HepG2 (cell line): ENCODE data around the gene TLE2. TPM values are rescaled to one million over a fixed set of nuclear protein-coding genes. Genes with fewer than 3 reads are reported as not detected.

Experiments
- AGO1 ChIP-seq: fragments of 200-400 bp; formaldehyde crosslinking; IDR thresholded peaks from 2 replicates; pipeline ENCODE4 v1.6.1; 2017; ENCODE audit warnings: mild to moderate bottlenecking, low read depth, low read length, moderate library complexity; ENCODE audit not compliant: poor library complexity, severe bottlenecking
- ATAD3A ChIP-seq: sonication (generic); formaldehyde crosslinking; IDR thresholded peaks from 2 replicates; pipeline ENCODE4 v1.4.0; 2020; ENCODE audit warnings: missing genetic modification reagents
- ATRX ChIP-seq: sonication (generic); formaldehyde crosslinking; IDR thresholded peaks from 2 replicates; pipeline ENCODE4 v1.4.0; 2020; ENCODE audit warnings: missing genetic modification reagents, borderline replicate concordance
- CHD4 ChIP-seq: fragments of 200-600 bp; sonication (generic); IDR thresholded peaks from 2 replicates; pipeline ENCODE4 v1.7.0; 2017; ENCODE audit warnings: mild to moderate bottlenecking, low read length, borderline replicate concordance
- CREM ChIP-seq, 2 experiments: sonication (generic) in 1 of 2; formaldehyde crosslinking in 1 of 2; IDR thresholded peaks; 2 replicates each; pipeline versions ENCODE4 v1.4.0 to v1.6.1; 2016 to 2020; ENCODE audit warnings: antibody characterized with exemption in 1 of 2, mild to moderate bottlenecking in 1 of 2, missing genetic modification reagents in 1 of 2
- E2F2 ChIP-seq: sonication (generic); formaldehyde crosslinking; IDR thresholded peaks from 2 replicates; pipeline ENCODE4 v1.4.0; 2020; ENCODE audit warnings: missing genetic modification reagents, borderline replicate concordance
- EHMT2 ChIP-seq: fragments of 200-600 bp; sonication (generic); IDR thresholded peaks from 2 replicates; pipeline ENCODE4 v1.7.0; 2017; ENCODE audit warnings: antibody characterized with exemption, low read depth, low read length, borderline replicate concordance
- FOSL1 ChIP-seq: sonication (generic); formaldehyde crosslinking; IDR thresholded peaks from 2 replicates; pipeline ENCODE4 v1.9.0; 2021; ENCODE audit warnings: missing genetic modification reagents, borderline replicate concordance
- FOSL2 ChIP-seq: sonication (generic); formaldehyde crosslinking; IDR thresholded peaks from 2 replicates; pipeline ENCODE4 v1.4.0; 2020; ENCODE audit warnings: missing genetic modification reagents
- FOXJ3 ChIP-seq: sonication (generic); formaldehyde crosslinking; IDR thresholded peaks from 2 replicates; pipeline ENCODE4 v1.4.0; 2020; ENCODE audit warnings: missing genetic modification reagents, mild to moderate bottlenecking, borderline replicate concordance
- GLI4 ChIP-seq: sonication (generic); formaldehyde crosslinking; IDR thresholded peaks from 2 replicates; pipeline ENCODE4 v1.5.1; 2020; ENCODE audit warnings: missing genetic modification reagents, mild to moderate bottlenecking, moderate library complexity, borderline replicate concordance
- HNRNPLL ChIP-seq: fragments of 200-400 bp; formaldehyde crosslinking; IDR thresholded peaks from 2 replicates; pipeline ENCODE4 v1.6.1; 2017; ENCODE audit warnings: mild to moderate bottlenecking, low read depth, low read length; ENCODE audit not compliant: poor library complexity, severe bottlenecking
- MAFK ChIP-seq, 2 experiments: IDR thresholded peaks in 1 of 2; conservative IDR thresholded peaks in 1 of 2; 2 replicates each; pipeline ENCODE4 v1.6.1; 2011; ENCODE audit warnings: improper control_type of control experiment in 2 of 2, low read length in 2 of 2
- MAZ ChIP-seq, 2 experiments: sonication (generic) in 1 of 2; formaldehyde crosslinking in 1 of 2; IDR thresholded peaks; 2 replicates each; pipeline versions ENCODE4 v1.5.0 to v1.6.1; 2012 to 2020; ENCODE audit warnings: low read depth in 2 of 2, mild to moderate bottlenecking in 2 of 2, borderline replicate concordance in 1 of 2, improper control_type of control experiment in 1 of 2, low read length in 1 of 2, missing genetic modification reagents in 1 of 2, moderate library complexity in 1 of 2
- MED8 ChIP-seq: sonication (generic); formaldehyde crosslinking; IDR thresholded peaks from 2 replicates; pipeline ENCODE4 v1.8.1; 2023; ENCODE audit warnings: mild to moderate bottlenecking, missing genetic modification reagents; ENCODE audit not compliant: insufficient replicate concordance
- NFKB2 ChIP-seq: sonication (generic); formaldehyde crosslinking; IDR thresholded peaks from 2 replicates; pipeline ENCODE4 v1.4.0; 2020; ENCODE audit warnings: missing genetic modification reagents, borderline replicate concordance
- NKX3-1 ChIP-seq: sonication (generic); formaldehyde crosslinking; IDR thresholded peaks from 2 replicates; pipeline ENCODE4 v1.5.0; 2020; ENCODE audit warnings: missing genetic modification reagents
- RXRB ChIP-seq: IDR thresholded peaks from 2 replicates; pipeline ENCODE4 v1.6.1; 2016; ENCODE audit warnings: borderline replicate concordance, missing genetic modification reagents, missing compliant biosample characterization
- ZFP90 ChIP-seq: sonication (generic); formaldehyde crosslinking; IDR thresholded peaks from 2 replicates; pipeline ENCODE4 v1.8.0; 2022; ENCODE audit warnings: missing genetic modification reagents, mild to moderate bottlenecking, inconsistent platforms, borderline replicate concordance
- ZNF160 ChIP-seq: sonication (generic); formaldehyde crosslinking; IDR thresholded peaks from 2 replicates; pipeline ENCODE4 v1.8.0; 2022; ENCODE audit warnings: mild to moderate bottlenecking, inconsistent platforms, missing genetic modification reagents
- ZNF552 ChIP-seq: sonication (generic); formaldehyde crosslinking; IDR thresholded peaks from 2 replicates; pipeline ENCODE4 v1.9.0; 2022; ENCODE audit warnings: missing genetic modification reagents, mild to moderate bottlenecking, borderline replicate concordance
- ZNF558 ChIP-seq: sonication (generic); formaldehyde crosslinking; IDR thresholded peaks from 2 replicates; pipeline ENCODE4 v1.9.0; 2022; ENCODE audit warnings: mild to moderate bottlenecking, missing genetic modification reagents, borderline replicate concordance
- ZNF607 ChIP-seq: sonication (generic); formaldehyde crosslinking; IDR thresholded peaks from 2 replicates; pipeline ENCODE4 v1.5.1; 2020; ENCODE audit warnings: missing genetic modification reagents, mild to moderate bottlenecking, borderline replicate concordance
- ZSCAN9 ChIP-seq: IDR thresholded peaks from 2 replicates; pipeline ENCODE4 v1.6.1; 2016; ENCODE audit warnings: borderline replicate concordance
- polyA plus RNA-seq, 8 experiments: library from polyadenylated mRNA; depleted of rRNA in 3 of 8; stranded (reverse) in 7 of 8; unstranded in 1 of 8; fragments of >200 nt; fragmentation: Illumina TruSeq in 4 of 8; extraction: Trizol in 4 of 8; gene quantifications; 2 replicates each; pipeline versions ENCODE4 v1.2.1 to v1.2.3, GENCODE V29; 2011 to 2016; ENCODE audit warnings: low read depth in 4 of 8, missing spikeins in 1 of 8, mixed read lengths in 1 of 8; ENCODE audit not compliant: insufficient read depth in 1 of 8
- total RNA-seq, 5 experiments: library from RNA; depleted of rRNA; stranded (reverse); fragments of >200 nt; fragmentation: Illumina TruSeq; extraction: Trizol; gene quantifications; 2 replicates each; pipeline ENCODE4 v1.2.3, GENCODE V29; 2016; ENCODE audit warnings: low read depth in 1 of 5
- TF ChIP-seq, protein P1 (sequence below): sonication (generic); formaldehyde crosslinking; conservative IDR thresholded peaks from 2 replicates; pipeline ENCODE4 v1.4.0; 2020; ENCODE audit warnings: missing genetic modification reagents

Gene TLE2
- total and polyA plus RNA-seq, 2 of the 13 experiments (the other 11 are each of a cell fraction or from before 2014, with no cell fraction given) = 0.07 to 0.81 TPM

DNA sequence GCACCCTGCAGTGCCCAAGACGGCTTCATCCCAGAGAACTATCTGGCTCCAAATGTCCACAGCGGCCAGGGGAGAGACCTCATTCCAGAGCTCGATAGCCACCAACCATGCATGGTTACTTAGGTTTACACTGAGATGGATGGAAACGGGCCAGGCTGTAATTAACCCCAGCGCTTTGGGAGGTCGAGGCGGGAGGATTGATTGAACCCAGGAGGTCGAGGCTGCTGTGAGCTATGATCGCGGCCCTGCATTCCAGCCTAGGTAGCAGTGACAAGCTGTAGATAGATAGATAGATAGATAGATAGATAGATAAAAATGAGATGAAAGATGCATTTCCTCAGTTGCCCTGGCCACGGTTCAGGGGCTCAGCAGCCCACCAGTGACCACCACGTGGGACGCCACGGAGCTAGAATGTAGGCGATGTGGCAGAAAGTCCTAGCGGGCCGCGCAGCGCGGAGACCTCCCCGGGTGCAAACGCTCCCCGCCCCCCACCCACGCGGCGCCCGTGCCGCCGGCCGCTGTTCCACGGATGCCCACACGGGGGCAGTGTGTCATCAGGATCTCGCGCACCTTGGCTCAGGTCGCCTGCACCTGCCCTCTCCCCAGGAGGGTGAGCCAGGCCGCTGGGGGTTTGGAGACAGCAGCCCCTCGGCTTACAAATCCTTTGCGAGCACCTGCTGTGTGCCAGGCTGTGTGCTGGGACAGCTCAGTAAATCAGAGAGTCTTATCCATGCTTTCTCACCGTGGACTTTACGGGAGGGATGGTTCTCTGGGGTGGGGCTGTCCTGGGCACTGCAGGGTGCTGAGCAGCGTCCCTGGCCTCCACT, 46.7 kb upstream of the TLE2 start (continued):
- TF ChIP-seq RXRB (CRISPR knock-in tag) (0 out of 2 replicates have a peak, but pooled peaks have one; percentile 8), E2F2 (0 out of 2 replicates have a peak, but pooled peaks have one; percentile 18), NFKB2 (peak; percentile 47; the same call in 1 of the 2 replicates), ZNF558 (CRISPR knock-in tag) (no peak), HNRNPLL (no peak), AGO1 (no peak), NKX3-1 (no peak), ATAD3A (no peak), ZNF607 (0 out of 2 replicates have a peak, but pooled peaks have one; percentile 34), MAZ (IDR thresholded peaks at IDR 0.05; ENCODE audit: borderline replicate concordance, low read depth, low read length) (0 out of 2 replicates have a peak, but pooled peaks have one; percentile 47), MAZ (CRISPR knock-in tag; IDR thresholded peaks at IDR 0.05; ENCODE audit: low read depth) (no peak), FOSL2 (CRISPR knock-in tag) (0 out of 2 replicates have a peak, but pooled peaks have one; percentile 5), CHD4 (no peak), MED8 (CRISPR knock-in tag) (no peak), ZNF160 (no peak), ZFP90 (CRISPR knock-in tag) (no peak), GLI4 (no peak), ATRX (no peak), FOXJ3 (CRISPR knock-in tag) (no peak), EHMT2 (no peak), CREM (IDR thresholded peaks at IDR 0.05) (no peak), CREM (CRISPR knock-in tag; IDR thresholded peaks at IDR 0.05) (no peak), FOSL1 (no peak), ZNF552 (CRISPR knock-in tag) (no peak), ZSCAN9 (CRISPR knock-in tag) (no peak), MAFK (conservative IDR thresholded peaks at IDR 0.05 in 1 of 2, IDR thresholded peaks at IDR 0.05 in 1 of 2; ENCODE audit: low read length in 2 of 2) (no peak)
- TF ChIP-seq, protein P1, sequence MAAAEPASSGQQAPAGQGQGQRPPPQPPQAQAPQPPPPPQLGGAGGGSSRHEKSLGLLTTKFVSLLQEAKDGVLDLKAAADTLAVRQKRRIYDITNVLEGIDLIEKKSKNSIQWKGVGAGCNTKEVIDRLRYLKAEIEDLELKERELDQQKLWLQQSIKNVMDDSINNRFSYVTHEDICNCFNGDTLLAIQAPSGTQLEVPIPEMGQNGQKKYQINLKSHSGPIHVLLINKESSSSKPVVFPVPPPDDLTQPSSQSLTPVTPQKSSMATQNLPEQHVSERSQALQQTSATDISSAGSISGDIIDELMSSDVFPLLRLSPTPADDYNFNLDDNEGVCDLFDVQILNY (CRISPR knock-in tag) = no peak
